AG10803 (cell line): ENCODE results near the gene NDOR1.
"Not testable (repeated sequence)": the region's sequence is repeated elsewhere in the genome, so short reads cannot be mapped to it uniquely, and the experiment has no call there.

ENCODE experiments used
- DNase-seq: peaks from one replicate; pipeline ENCODE4 v3.0.0; 2010; ENCODE audit warnings: low read depth
- H3K4me3 ChIP-seq: 2 replicates; pipeline ENCODE4 v1.5.1; 2011; ENCODE audit warnings: mild to moderate bottlenecking, low read length, control low read depth
- TF ChIP-seq, protein P1 (sequence below): conservative IDR thresholded peaks from 2 replicates; pipeline ENCODE4 v1.5.1; 2011; ENCODE audit warnings: mild to moderate bottlenecking, low read length, control low read depth, inconsistent platforms

Gene NDOR1

DNA sequence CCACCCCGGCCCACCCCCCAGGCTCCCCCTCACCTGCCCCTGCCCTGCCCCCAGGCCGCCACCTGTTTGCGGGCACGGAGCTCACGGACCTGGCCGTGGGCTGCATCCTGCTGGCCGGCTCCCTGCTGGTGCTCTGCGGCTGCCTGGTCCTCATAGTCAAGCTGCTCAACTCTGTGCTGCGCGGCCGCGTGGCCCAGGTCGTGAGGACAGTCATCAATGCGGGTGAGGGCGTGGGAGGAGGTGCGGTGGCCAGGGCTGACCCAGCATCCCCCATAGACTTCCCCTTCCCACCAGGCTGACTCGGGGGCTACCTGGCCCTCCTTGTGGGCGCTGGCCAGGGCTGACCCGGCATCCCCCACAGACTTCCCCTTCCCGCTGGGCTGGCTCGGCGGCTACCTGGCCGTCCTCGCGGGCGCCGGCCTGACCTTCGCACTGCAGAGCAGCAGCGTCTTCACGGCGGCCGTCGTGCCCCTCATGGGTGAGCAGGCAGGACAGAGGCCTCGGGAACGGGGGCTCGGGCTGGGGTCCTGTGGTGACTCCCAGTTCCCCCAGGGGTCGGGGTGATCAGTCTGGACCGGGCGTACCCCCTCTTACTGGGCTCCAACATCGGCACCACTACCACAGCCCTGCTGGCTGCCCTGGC, 28.7 kb downstream of the NDOR1 start:
- H3K4me3 ChIP-seq: no peak overlapping the region
- DNase-seq: no peak
- TF ChIP-seq, protein P1, sequence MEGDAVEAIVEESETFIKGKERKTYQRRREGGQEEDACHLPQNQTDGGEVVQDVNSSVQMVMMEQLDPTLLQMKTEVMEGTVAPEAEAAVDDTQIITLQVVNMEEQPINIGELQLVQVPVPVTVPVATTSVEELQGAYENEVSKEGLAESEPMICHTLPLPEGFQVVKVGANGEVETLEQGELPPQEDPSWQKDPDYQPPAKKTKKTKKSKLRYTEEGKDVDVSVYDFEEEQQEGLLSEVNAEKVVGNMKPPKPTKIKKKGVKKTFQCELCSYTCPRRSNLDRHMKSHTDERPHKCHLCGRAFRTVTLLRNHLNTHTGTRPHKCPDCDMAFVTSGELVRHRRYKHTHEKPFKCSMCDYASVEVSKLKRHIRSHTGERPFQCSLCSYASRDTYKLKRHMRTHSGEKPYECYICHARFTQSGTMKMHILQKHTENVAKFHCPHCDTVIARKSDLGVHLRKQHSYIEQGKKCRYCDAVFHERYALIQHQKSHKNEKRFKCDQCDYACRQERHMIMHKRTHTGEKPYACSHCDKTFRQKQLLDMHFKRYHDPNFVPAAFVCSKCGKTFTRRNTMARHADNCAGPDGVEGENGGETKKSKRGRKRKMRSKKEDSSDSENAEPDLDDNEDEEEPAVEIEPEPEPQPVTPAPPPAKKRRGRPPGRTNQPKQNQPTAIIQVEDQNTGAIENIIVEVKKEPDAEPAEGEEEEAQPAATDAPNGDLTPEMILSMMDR: no peak

- DNase-seq: no peak
- H3K4me3 ChIP-seq: no peak overlapping the region
- TF ChIP-seq, protein P1: no peak
Observed at GRCh38 chr9:137234758-137235423, 29.4 kb downstream of the NDOR1 start.

DNA sequence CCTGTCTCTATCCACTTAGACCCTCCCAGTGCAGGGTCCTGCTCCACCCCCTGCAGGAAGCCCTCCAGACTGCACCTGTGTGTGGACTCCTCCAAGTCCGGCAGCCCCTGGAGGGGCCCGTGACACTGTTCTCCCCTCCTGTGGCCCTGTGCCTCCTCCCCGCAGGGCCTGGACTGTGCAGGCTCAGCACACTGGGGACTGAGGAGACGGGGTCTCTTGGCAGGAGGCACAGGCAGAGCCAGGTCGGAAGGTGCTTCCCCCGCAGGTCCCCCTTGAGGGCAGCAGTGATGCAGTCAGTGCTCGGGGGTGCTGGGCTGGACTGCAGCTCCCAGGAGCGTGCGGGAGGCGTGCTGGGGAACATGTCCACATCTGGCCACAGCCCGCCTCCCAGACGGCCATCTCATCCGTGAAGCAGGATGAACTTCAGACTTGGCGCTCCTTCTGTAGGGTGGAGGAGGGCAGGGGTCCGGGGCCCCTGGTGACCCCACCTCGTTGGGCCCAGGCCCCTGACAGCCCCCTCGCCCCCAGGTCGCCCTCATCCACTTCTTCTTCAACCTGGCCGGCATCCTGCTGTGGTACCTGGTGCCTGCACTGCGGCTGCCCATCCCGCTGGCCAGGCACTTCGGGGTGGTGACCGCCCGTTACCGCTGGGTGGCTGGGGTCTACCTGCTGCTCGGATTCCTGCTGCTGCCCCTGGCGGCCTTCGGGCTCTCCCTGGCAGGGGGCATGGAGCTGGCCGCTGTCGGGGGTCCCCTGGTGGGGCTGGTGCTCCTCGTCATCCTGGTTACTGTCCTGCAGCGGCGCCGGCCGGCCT, 30.1 kb downstream of the NDOR1 start:
- no peak overlapping the region for H3K4me3 ChIP-seq
- TF ChIP-seq, protein P1: 0 out of 2 replicates have a peak, but pooled peaks have one; percentile 4
- DNase-seq: no peak

DNA sequence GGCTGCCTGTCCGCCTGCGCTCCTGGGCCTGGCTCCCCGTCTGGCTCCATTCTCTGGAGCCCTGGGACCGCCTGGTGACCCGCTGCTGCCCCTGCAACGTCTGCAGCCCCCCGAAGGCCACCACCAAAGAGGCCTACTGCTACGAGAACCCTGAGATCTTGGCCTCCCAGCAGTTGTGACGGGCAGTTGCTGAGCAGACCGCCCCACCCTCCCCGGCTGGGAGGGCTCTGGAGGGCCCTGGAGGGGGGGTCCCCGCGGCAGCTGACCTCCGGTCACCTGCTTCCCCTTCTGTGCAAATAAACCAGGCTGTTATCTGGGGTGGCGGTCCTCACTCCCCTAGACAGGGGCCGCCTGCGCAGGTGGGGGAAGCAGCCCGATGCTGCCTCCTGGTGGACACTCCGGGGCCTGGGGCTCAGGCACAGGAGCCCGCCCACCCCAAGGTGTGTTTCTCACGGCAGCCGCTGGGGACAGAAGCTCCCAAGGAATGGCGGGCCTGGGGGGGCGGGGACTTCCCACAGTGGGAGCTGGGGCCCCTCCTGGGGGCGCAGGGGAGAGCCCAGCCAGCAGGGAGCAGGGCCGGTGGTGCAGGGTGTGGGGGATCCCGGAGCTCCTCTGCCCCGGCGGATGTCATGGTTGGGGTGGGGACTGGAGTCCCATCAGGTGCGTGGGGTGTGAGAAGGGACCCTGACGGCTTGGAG, 30.9 kb downstream of the NDOR1 start:
- H3K4me3 ChIP-seq: no peak overlapping the region
- peak; percentile 62 for DNase-seq
- TF ChIP-seq, protein P1: peak; percentile 74

DNA sequence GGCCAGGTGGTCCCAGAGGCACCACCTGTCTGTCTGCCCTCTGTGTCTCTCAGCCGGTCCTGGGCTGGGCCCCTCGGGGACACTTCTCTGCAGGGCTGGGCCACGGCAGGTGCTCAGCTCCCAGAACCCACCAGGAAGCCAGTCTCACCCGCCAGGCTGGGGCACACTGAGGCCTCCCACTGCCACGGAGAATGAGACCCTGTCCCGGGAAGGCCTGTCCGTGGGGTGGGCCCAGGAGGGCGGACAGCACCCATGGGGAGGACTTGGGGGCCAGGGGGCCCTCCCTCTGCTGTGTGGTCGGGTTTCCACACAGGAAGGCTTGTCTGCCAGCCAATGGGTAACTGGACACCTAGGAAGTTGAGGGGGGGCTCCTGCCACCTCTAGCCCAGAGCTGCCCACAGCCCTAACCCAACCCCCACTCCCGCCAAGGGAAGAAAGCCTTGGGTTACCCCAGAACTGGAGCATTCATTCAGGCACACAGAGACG, 31.5 kb downstream of the NDOR1 start:
- TF ChIP-seq, protein P1: no peak
- H3K4me3 ChIP-seq: no peak overlapping the region
- DNase-seq: no peak

DNA sequence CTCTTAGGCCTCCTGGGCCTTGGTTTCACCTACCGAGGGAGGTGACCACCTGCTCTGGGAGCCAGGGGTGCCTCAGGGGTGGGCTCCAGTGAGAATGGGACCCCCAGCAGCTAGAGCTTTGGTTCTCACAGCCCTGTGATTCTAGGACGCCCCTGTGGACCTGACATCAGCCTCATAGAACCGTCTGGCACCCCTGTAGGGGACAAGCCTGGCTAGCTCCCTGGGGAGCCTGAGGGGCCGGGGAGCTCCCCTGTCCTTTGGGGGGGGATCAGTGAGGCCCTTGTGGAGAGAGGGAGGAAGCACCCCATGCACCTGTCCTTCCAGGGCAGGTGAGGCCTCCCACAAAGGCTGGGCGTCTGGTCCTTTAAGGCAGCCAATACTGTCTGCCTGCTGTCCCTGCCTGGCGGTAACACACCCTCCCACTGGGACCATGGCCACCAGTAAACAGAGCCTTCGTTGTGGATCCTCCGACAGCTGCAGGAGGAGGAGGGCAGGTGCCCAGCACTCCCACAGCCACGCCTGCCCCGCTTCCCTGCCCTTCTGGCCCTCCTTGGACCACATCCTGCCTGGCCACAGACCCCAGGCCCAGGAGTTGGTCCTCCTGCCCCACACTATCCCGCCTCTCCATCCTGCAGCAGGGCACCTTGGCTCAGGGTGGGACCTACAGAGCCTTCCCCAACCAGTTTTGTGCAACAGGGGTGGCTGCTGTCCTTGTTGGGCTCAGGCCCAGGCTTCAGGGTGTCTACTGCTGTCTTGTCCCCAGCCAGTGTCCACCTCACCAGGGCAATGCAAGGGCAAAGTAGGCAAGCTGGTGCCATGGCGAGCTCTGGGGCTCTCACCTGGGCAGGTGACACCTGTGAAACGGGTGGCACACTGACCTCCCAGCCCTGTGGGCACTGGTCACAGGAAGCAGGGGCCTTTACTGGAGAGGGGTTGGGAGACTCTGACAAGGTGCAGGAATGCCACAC, 32.5 kb downstream of the NDOR1 start:
- no peak for DNase-seq
- TF ChIP-seq, protein P1: no peak
- H3K4me3 ChIP-seq: no peak overlapping the region

DNA sequence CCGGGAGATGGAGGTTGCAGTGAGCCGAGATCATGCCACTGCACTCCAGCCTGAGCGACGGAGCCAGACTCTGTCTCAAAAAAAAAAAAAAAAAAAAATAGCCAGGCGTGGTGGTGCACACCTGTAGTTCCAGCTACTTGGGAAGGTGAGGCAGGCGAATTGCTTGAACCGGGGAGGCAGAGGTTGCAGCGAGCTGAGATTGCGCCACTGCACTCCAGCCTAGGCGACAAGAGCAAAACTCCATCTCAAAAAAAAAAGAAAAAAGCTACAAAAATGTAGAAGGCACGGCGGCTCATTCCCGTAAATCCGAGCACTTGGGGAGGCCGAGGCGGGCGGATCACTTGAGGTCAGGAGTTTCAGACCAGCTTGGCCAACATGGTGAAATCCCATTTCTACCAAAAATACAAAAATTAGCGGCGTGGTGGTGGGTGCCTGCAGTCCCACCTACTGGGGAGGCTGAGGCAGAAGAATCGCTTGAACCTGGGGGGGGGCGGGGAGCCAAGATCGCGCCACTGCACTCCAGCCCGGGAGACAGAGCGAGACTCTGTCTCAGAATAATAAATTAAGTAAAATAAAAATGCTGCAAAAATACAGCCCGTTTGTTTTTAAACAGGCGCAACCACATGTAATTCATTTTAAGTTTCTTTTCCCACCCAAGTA, 34.2 kb downstream of the NDOR1 start:
- H3K4me3 ChIP-seq: peak overlapping the region; percentile 68
- not testable (repeated sequence) for DNase-seq
